Hepatocyte (in vitro differentiated cells): Measurements from ENCODE around the gene BBS4. TPM values are rescaled to one million over a fixed set of nuclear protein-coding genes. Genes with fewer than 3 reads are reported as not detected.

ENCODE experiments used
- DNase-seq: peaks from one replicate; pipeline ENCODE4 v3.0.0-alpha.2; 2016; ENCODE audit warnings: low spot score
- H2AFZ ChIP-seq: fragments of 200-600 bp; sonication (generic); 2 replicates; pipeline ENCODE4 v1.6.0; 2016; ENCODE audit warnings: antibody characterized with exemption, mild to moderate bottlenecking
- H3K27ac ChIP-seq: fragments of 200-600 bp; sonication (generic); 2 replicates; pipeline ENCODE4 v1.5.1; 2016; ENCODE audit warnings: mild to moderate bottlenecking
- H3K27me3 ChIP-seq: fragments of 200-600 bp; sonication (generic); 2 replicates; pipeline ENCODE4 v1.6.1; 2016
- H3K36me3 ChIP-seq: fragments of 200-600 bp; sonication (generic); replicated peaks from 2 replicates; pipeline ENCODE4 v1.5.1; 2016; ENCODE audit warnings: low read depth; ENCODE audit not compliant: insufficient read depth
- H3K4me1 ChIP-seq: fragments of 200-600 bp; sonication (generic); 2 replicates; pipeline ENCODE4 v1.5.1; 2016; ENCODE audit warnings: mild to moderate bottlenecking, moderate library complexity; ENCODE audit not compliant: insufficient read depth
- H3K4me2 ChIP-seq: fragments of 200-600 bp; sonication (generic); 2 replicates; pipeline ENCODE4 v1.6.0; 2016
- H3K4me3 ChIP-seq: fragments of 200-600 bp; sonication (generic); 2 replicates; pipeline ENCODE4 v1.5.1; 2016; ENCODE audit warnings: mild to moderate bottlenecking
- H3K79me2 ChIP-seq: fragments of 200-600 bp; sonication (generic); 2 replicates; pipeline ENCODE4 v1.6.0; 2017; ENCODE audit warnings: mild to moderate bottlenecking
- H3K9me2 ChIP-seq: fragments of 200-600 bp; sonication (generic); replicated peaks from 2 replicates; pipeline ENCODE4 v1.6.0; 2017; ENCODE audit warnings: mild to moderate bottlenecking; ENCODE audit not compliant: insufficient read depth
- H3K9me3 ChIP-seq: fragments of 200-600 bp; sonication (generic); 2 replicates; pipeline ENCODE4 v1.5.1; 2016; ENCODE audit warnings: low read depth, mild to moderate bottlenecking
- H4K20me1 ChIP-seq: fragments of 200-600 bp; sonication (generic); 2 replicates; pipeline ENCODE4 v1.6.0; 2016; ENCODE audit warnings: mild to moderate bottlenecking; ENCODE audit not compliant: insufficient read depth, poor library complexity, severe bottlenecking
- EZH2 ChIP-seq: fragments of 200-600 bp; sonication (generic); IDR thresholded peaks from 2 replicates; pipeline ENCODE4 v1.6.1; 2016; ENCODE audit warnings: antibody characterized with exemption, mild to moderate bottlenecking, borderline replicate concordance
- EZH2phosphoT487 ChIP-seq: fragments of 200-600 bp; sonication (generic); IDR thresholded peaks from one replicate; pipeline ENCODE4 v1.6.1; 2018; ENCODE audit warnings: antibody characterized with exemption, mild to moderate bottlenecking, low read depth, moderate library complexity; ENCODE audit not compliant: unreplicated experiment, severe bottlenecking
- WGBS: methylation state at CpG from one replicate; pipeline ENCODE4 v1.1.6; 2016; ENCODE audit warnings: low lambda C conversion rate; ENCODE audit errors: missing lambda C conversion rate; 5-methylcytosine and 5-hydroxymethylcytosine counted together
- polyA plus RNA-seq: library from polyadenylated mRNA; unstranded; fragments of >200 nt; fragmentation: Nextera tagmentation; extraction: Ambion mirVana; gene quantifications from 2 replicates; pipeline ENCODE4 v1.2.1, GENCODE V29; 2016
- total RNA-seq: library from RNA; depleted of rRNA; stranded (reverse); fragments of >200 nt; gene quantifications from 2 replicates; pipeline ENCODE4 v1.2.3, GENCODE V29; 2014
- TF ChIP-seq, protein P1 (sequence below): fragments of 200-600 bp; sonication (generic); IDR thresholded peaks from 2 replicates; pipeline ENCODE4 v1.5.1; 2016; ENCODE audit warnings: antibody characterized with exemption, mild to moderate bottlenecking; ENCODE audit not compliant: poor library complexity

Gene BBS4
- total and polyA plus RNA-seq, 2 experiments from 2014 or later = 18.1 to 28.3 TPM

DNA sequence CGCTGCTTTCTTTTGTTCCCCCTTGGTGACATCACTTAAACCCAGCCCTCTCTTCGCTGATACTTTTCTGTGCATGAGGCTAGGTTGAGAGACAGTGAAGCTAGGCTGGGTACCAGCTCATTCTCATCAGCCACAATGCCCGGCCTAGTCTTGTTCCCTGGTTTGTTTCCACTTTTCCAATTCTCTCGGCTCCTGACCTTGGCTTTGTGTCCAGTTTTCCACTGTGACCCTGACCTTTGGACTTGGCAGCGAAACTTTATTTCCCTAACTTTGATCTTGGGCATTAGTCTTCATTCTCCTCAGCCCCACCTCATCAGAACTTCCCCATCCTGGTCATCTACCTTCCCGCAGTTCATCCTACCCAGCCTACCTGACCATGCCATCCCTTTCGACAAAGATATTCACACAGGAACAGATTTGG, 98.5 kb downstream of the BBS4 start:
- Histone ChIP-seq H3K27ac (peak overlapping the region; percentile 97), H2AFZ (peak overlapping the region; percentile 96), H3K9me2 (no peaks in the 10 kb centered on the region), H3K79me2 (peaks cover 36% of the 10 kb centered on the region), H3K36me3 (no peaks in the 10 kb centered on the region), H3K27me3 (no peaks in the 10 kb centered on the region), H3K4me3 (no peak overlapping the region), H4K20me1 (peaks cover 4% of the 10 kb centered on the region), H3K9me3 (no peaks in the 10 kb centered on the region), H3K4me1 (peaks cover 24% of the 10 kb centered on the region), H3K4me2 (peak overlapping the region; percentile 88)
- no peak for TF ChIP-seq EZH2
- TF ChIP-seq, protein P1, sequence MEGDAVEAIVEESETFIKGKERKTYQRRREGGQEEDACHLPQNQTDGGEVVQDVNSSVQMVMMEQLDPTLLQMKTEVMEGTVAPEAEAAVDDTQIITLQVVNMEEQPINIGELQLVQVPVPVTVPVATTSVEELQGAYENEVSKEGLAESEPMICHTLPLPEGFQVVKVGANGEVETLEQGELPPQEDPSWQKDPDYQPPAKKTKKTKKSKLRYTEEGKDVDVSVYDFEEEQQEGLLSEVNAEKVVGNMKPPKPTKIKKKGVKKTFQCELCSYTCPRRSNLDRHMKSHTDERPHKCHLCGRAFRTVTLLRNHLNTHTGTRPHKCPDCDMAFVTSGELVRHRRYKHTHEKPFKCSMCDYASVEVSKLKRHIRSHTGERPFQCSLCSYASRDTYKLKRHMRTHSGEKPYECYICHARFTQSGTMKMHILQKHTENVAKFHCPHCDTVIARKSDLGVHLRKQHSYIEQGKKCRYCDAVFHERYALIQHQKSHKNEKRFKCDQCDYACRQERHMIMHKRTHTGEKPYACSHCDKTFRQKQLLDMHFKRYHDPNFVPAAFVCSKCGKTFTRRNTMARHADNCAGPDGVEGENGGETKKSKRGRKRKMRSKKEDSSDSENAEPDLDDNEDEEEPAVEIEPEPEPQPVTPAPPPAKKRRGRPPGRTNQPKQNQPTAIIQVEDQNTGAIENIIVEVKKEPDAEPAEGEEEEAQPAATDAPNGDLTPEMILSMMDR = no peak
- DNase-seq = no peak
- WGBS = 64% methylated on average over 7 of the region's 7 CpGs

DNA sequence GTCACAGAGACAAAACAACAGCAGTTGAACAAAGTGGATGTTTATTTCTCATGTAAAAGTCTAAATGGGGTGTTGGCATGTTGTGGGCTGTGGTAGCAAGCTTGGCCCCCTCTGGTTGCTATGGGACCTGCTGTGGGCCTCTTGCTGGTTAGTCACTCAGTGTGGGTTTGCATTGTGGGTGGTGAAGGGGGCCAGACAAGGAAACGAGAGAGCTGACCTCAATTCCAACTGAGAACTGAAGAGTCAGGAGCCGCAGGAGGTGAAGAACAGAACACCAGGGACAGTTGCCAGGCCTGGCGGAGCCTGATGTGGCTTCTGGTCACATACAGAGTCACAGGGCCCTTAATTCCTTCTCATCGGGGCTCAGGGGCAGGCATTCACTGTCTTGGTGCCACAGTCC, 99.4 kb downstream of the BBS4 start:
- Histone ChIP-seq H3K9me2 (no peaks in the 10 kb centered on the region), H3K4me3 (no peak overlapping the region), H3K36me3 (no peaks in the 10 kb centered on the region), H3K9me3 (no peaks in the 10 kb centered on the region), H4K20me1 (peaks cover 4% of the 10 kb centered on the region), H3K4me1 (peaks cover 24% of the 10 kb centered on the region), H3K27me3 (no peaks in the 10 kb centered on the region), H3K27ac (peak overlapping the region; percentile 97), H3K4me2 (no peak overlapping the region), H3K79me2 (peaks cover 26% of the 10 kb centered on the region), H2AFZ (peak overlapping the region; percentile 33)
- 59% methylated on average over 4 of the region's 4 CpGs for WGBS
- DNase-seq = peak; percentile 52
- TF ChIP-seq EZH2phosphoT487 (no peak), EZH2 (no peak)
- TF ChIP-seq, protein P1 = no peak

- WGBS = 88% methylated on average over 2 of the region's 2 CpGs
- TF ChIP-seq, protein P1 = no peak
- TF ChIP-seq EZH2phosphoT487 = no peak
- no peak for TF ChIP-seq EZH2
- no peaks in the 10 kb centered on the region for H3K36me3 ChIP-seq
- H3K9me2 ChIP-seq = no peaks in the 10 kb centered on the region
- no peaks in the 10 kb centered on the region for H3K9me3 ChIP-seq
- peaks cover 22% of the 10 kb centered on the region for H3K79me2 ChIP-seq
- peak overlapping the region; percentile 33 for H2AFZ ChIP-seq
- H3K27ac ChIP-seq = peak overlapping the region; percentile 97
- no peak overlapping the region for H3K4me3 ChIP-seq
- peaks cover 4% of the 10 kb centered on the region for H4K20me1 ChIP-seq
- H3K27me3 ChIP-seq = no peaks in the 10 kb centered on the region
- no peak for DNase-seq
- H3K4me1 ChIP-seq = peaks cover 24% of the 10 kb centered on the region
- H3K4me2 ChIP-seq = no peak overlapping the region
Measured at GRCh38 chr15:72785841-72786240, 99.8 kb downstream of the BBS4 start.

- H2AFZ ChIP-seq = peak overlapping the region; percentile 33
- no peaks in the 10 kb centered on the region for H3K9me3 ChIP-seq
Measured at GRCh38 chr15:72786242-72786641, 100.2 kb downstream of the BBS4 start.

More at GRCh38 chr15:72786242-72786641, 100.2 kb downstream of the BBS4 start:
- peaks cover 18% of the 10 kb centered on the region for H3K79me2 ChIP-seq
- H3K27ac ChIP-seq = peak overlapping the region; percentile 97
- no peak for DNase-seq
- H3K9me2 ChIP-seq = no peaks in the 10 kb centered on the region
- 92% methylated on average over 4 of the region's 4 CpGs for WGBS
- H3K36me3 ChIP-seq = no peaks in the 10 kb centered on the region
- H3K27me3 ChIP-seq = no peaks in the 10 kb centered on the region
- no peak overlapping the region for H3K4me2 ChIP-seq
- no peak overlapping the region for H3K4me3 ChIP-seq
- H4K20me1 ChIP-seq = peaks cover 4% of the 10 kb centered on the region
- peaks cover 24% of the 10 kb centered on the region for H3K4me1 ChIP-seq
- no peak for TF ChIP-seq EZH2phosphoT487
- TF ChIP-seq, protein P1 = no peak
- TF ChIP-seq EZH2 = no peak
